DMS79 (cell line): ENCODE data around the gene CHCHD6.

Experiments used
- DNase-seq: peaks from one replicate; lab custom pipeline; 2025; lab: John Stamatoyannopoulos, UW

CHCHD6 gene

GRCh38 chr3:126895178-126896066 is 191.4 kb downstream of the CHCHD6 start:
- peak; percentile 4 for DNase-seq

GRCh38 chr3:126896067-126896441 is 192.0 kb downstream of the CHCHD6 start:
- DNase-seq = no peak

DNA sequence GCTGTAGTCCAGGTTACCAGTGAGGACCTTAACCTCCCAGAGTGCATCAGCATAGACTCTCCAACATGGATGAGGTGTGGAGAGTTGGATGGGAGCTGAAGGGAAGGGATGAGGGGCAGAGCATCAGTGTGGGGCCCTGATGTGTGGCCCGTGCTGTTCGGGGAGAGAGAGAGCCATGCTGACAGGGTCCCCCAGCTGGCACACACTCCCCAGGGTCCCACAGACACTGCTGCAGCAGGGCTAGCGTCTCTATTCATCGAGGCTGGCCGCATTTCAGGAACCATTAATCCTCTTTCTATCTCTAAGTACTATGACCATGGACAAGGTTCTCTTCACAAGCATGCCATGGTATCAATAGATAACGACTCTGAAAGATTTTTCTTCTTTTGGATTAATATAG is 192.9 kb downstream of the CHCHD6 start:
- no peak for DNase-seq

GRCh38 chr3:126897943-126898342 is 193.9 kb downstream of the CHCHD6 start:
- DNase-seq = no peak

- DNase-seq = no peak
Measured at GRCh38 chr3:126900859-126901540, 197.0 kb downstream of the CHCHD6 start.

DNA sequence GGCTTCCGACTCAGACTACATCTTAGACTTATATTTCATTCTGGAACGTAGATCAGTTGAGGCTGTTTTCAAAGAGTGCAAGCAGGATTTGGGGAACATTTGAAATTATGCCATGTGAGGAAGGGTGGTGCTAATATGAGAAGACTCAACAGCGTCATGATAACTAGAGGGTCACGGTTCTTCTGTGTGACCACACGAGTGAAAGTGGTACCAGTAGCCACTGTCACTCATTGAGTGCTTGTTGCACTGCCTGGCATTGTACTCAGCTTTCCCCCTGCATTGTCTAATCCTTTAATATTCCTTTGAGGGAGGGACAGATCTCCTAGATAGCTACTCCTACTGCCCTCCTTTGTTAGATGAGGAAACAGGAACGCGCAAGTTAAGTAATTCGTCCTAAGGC is 197.6 kb downstream of the CHCHD6 start:
- DNase-seq = no peak

DNA sequence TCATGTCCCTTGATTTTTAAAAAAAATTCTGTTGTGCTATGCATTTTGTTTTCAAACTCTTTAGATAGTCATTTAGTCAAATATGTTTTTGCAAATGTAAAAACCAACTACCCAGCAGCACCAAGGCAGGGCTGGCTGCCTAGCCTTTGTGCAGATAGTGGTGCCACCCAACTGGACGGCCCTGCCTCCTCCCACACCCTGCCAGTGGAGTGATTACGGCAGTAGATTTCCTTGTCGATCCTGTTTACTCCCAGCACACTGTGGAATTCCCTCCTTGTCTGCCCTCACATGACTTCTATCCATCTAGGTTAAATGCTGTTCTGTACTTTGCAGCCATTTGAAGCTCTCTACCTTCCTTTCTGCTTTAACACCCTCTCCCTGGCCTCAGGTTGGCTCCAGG is 199.5 kb downstream of the CHCHD6 start:
- DNase-seq = no peak

- no peak for DNase-seq
Measured at GRCh38 chr3:126907557-126907956, 203.5 kb downstream of the CHCHD6 start.

- no peak for DNase-seq
Measured at GRCh38 chr3:126908752-126909275, 204.8 kb downstream of the CHCHD6 start.

- DNase-seq = no peak
Measured at GRCh38 chr3:126910231-126910630, 206.2 kb downstream of the CHCHD6 start.

DNA sequence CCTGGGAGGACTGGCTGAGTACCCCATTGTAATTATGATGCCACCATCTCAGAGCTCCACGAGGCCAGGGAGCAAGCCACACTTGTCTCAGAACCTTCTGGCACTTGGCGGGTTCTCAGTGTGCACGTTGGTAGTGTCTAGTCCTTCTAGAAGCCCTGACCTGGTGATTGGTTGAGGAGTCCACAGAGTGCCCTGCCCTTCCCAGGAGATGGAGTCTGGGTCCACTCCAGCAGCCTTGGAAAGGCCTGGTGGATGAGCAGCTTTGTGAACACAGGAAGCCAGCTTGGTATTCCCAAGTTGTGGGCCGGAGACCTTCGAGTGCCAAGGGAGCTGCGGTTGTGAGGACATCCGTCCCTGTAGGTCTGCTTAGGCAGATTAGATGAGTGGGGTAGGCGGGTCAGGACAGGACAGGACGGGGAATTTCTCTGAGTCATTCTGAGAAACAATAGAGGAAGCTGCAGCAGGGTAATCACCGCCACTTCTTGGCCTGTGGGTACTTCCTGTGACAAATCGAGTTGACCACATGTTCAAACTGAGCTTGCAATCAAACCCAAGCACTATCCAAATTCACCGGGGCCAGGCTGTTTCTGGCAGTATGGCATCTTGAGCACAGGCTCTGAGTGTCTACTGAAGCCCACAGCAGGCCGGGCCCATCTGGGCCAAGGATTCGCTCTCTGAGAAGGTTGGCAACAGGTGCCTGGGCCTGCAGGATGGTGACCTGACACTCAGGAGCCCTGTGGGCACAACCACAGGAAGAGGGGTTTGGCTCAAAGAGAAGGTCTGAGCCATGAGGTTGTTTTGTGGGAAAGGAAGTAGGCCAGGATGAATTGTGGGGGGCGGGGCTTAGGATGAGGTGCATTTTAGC is 207.4 kb downstream of the CHCHD6 start:
- no peak for DNase-seq

DNA sequence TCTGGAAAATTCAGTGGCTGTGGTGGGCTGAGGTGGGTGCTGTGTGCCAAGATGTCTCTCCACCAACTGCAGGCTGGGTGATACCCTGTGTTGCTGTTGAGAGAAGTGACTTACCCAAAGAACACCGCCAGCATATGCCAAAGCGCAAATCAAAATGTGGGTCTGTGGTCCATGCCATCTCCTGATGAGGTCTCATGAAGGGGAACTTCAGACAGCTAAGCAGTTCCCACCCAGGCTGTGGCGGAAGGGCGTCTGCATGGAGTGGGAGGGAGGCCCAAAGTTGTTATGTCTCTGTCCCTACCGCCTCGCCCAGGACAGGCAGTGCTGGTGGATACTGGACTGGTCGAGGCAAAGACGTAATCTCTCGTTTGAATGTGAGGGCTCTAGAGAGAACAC is 208.0 kb downstream of the CHCHD6 start:
- no peak for DNase-seq

- DNase-seq = no peak
Measured at GRCh38 chr3:126912491-126913195, 208.6 kb downstream of the CHCHD6 start.

DNA sequence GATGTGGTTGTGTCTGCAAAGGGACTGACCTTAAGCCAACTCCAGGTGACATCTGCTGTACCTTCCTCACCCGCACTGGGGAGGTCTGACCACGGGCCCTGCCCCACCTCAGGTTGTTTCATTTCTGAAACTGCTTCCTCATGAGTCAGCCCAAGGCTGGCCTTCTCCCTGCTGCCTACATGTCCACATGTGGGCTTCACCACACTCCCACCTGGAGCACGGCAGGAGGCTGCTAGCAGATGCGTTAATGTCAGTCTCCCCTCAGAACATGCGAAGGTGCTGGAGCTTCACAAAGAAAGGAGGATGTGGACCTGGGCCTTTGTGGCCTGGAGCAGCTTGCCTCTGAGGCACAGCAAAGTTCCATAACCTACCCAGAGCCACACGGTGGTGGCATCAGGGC is 209.5 kb downstream of the CHCHD6 start:
- DNase-seq = no peak

DNA sequence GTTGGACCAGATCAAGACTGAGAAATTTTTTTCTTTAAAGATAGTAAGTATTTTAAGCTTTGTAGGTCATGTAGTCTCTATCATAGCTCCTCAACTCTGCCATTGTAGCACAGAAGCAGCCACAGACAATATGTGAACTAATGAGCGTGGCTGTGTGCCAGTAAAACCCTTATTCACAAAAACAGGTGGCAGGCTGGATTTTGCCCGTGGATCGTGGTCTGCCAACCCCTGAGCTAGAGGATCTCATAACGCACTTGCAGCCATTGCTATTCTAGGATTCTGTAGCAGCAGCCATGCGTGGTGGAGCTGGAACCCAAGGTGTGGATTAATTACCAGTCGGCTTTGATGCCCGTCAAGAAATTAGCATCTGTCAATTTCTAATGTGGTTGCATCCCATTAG is 210.2 kb downstream of the CHCHD6 start:
- peak; percentile 3 for DNase-seq

DNA sequence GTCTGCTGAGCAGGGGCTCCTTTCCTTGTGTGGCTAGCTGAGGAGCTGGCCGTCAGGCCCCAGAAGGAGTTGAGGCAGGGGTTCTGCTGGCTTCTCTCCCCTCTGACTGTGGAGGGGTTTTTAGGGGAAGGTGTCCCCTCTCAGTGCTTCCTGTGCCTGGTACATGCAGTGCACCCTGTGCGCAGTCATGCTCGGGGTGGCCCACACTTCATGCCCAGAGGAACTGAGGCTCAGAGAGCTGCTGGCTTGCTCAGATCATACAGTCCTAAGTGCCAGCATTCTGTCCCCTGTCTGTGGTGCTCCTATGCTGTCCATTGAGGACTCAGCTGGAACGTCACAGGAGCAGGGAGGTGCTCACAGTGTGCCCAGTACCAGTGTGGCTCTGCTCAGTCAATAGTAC is 211.0 kb downstream of the CHCHD6 start:
- no peak for DNase-seq

DNA sequence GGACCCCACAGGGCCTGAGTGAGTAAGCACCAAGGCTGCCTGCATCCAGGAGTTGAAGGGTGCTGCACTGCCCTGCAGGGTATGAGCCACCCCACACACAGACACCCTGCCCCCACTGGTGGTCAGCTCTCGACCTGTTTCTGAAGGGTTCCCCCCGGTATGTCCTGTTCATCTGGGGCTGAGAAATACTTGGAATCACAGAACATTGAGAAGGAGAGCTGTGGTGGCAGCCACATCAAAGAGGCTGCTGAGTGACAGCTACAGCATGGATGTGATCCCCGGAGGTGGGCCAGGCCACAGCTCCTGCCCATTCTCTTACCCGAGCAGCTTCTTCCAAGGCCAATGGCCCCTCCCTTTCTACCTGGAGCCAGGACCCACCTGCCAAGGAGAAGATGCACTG is 212.5 kb downstream of the CHCHD6 start:
- no peak for DNase-seq

DNA sequence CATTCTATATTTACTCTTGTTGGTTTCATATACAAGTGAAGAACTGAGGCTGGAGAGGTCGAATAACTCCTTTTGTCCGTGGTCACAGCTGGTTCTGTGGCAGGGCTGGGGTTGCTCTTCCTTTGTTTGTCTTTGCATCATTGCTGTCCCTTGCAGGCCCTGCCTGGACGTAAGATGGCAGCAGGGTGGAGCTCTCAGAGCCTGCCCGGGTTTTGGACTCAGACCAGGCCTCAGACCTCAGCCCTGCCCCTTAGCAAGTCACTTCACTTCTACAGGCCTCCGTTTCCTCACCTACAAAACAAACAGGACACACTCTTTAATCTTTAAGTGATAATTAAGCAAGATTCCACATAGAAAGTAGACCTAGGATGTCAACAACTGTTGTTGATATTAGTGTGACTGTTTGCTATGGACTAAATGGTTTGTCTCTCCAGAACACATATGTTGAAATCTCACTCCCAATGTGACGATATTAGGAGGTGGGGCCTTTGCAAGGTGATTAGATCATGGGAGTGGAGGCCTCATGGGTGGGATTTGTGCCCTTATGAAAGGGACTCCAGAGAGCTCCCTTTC is 213.3 kb downstream of the CHCHD6 start:
- no peak for DNase-seq

DNA sequence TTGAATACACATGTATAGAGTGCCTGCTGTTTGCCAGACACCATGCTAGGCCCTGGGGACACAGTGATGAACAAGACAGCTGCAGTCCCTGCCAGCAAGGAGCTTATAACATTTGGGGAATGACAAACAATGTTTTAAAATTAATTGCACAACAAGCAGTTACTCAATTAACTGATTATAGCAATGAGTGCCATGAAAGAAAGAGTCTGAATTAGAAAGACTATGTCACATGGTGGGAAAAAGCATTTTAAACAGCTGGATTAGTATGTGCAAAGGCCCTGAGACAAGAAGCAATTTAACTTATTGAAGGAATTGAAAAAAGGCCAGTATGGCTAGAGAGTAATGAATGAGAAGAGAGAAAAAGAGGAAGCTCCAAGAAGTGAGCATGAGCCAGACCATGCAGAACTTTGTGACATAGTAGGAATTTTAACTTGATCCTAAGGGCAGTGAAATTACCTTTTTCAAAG is 214.3 kb downstream of the CHCHD6 start:
- DNase-seq = no peak

GRCh38 chr3:126921085-126921824 is 217.2 kb downstream of the CHCHD6 start:
- no peak for DNase-seq
